Measurements from ENCODE around the gene TMPRSS2. TPM values are rescaled to one million over a fixed set of nuclear protein-coding genes. Genes with fewer than 3 reads are reported as not detected.

The TMPRSS2 gene
- total RNA-seq, 1 experiment from 2014 or later = 2.6 TPM

- no peaks in the 10 kb centered on the region for H3K36me3 ChIP-seq (replicated peaks; ENCODE audit: control insufficient read depth, insufficient read depth, low read length)
- peaks cover 22% of the 10 kb centered on the region for H3K27me3 ChIP-seq (ENCODE audit: control insufficient read depth, insufficient read depth, low read length)
- no peak overlapping the region for H3K4me3 ChIP-seq (ENCODE audit: insufficient read depth, low read depth, low read length)
- DNase-seq = no peak
These were observed 6.0 kb downstream of the TMPRSS2 start for GRCh38 chr21:41501919-41502318.

- H3K4me3 ChIP-seq (ENCODE audit: insufficient read depth, low read depth, low read length) = no peak overlapping the region
- H3K36me3 ChIP-seq (replicated peaks; ENCODE audit: control insufficient read depth, insufficient read depth, low read length) = no peaks in the 10 kb centered on the region
- H3K27me3 ChIP-seq (ENCODE audit: control insufficient read depth, insufficient read depth, low read length) = peaks cover 13% of the 10 kb centered on the region
- DNase-seq = no peak
These were observed 7.0 kb downstream of the TMPRSS2 start for GRCh38 chr21:41500931-41501381.

- Histone ChIP-seq H3K36me3 (replicated peaks; ENCODE audit: control insufficient read depth, insufficient read depth, low read length) (no peaks in the 10 kb centered on the region), H3K27me3 (ENCODE audit: control insufficient read depth, insufficient read depth, low read length) (peaks cover 7% of the 10 kb centered on the region)
- DNase-seq = no peak
These were observed 7.6 kb downstream of the TMPRSS2 start for GRCh38 chr21:41500363-41500762.

GRCh38 chr21:41499920-41500319 lies 8.0 kb downstream of the TMPRSS2 start:
- DNase-seq = no peak
- Histone ChIP-seq H3K36me3 (replicated peaks; ENCODE audit: control insufficient read depth, insufficient read depth, low read length) (no peaks in the 10 kb centered on the region), H3K4me3 (ENCODE audit: insufficient read depth, low read depth, low read length) (no peak overlapping the region), H3K27me3 (ENCODE audit: control insufficient read depth, insufficient read depth, low read length) (peaks cover 2% of the 10 kb centered on the region)

More at GRCh38 chr21:41500363-41500762, 7.6 kb downstream of the TMPRSS2 start:
- H3K4me3 ChIP-seq (ENCODE audit: insufficient read depth, low read depth, low read length) = no peak overlapping the region

GRCh38 chr21:41497788-41498187 lies 10.2 kb downstream of the TMPRSS2 start:
- no peak for DNase-seq
- no peaks in the 10 kb centered on the region for H3K27me3 ChIP-seq (ENCODE audit: control insufficient read depth, insufficient read depth, low read length)
- H3K36me3 ChIP-seq (replicated peaks; ENCODE audit: control insufficient read depth, insufficient read depth, low read length) = no peaks in the 10 kb centered on the region
- H3K4me3 ChIP-seq (ENCODE audit: insufficient read depth, low read depth, low read length) = no peak overlapping the region

- no peak overlapping the region for H3K4me3 ChIP-seq (ENCODE audit: insufficient read depth, low read depth, low read length)
- no peaks in the 10 kb centered on the region for H3K27me3 ChIP-seq (ENCODE audit: control insufficient read depth, insufficient read depth, low read length)
- no peaks in the 10 kb centered on the region for H3K36me3 ChIP-seq (replicated peaks; ENCODE audit: control insufficient read depth, insufficient read depth, low read length)
- DNase-seq = no peak
These were observed 10.9 kb downstream of the TMPRSS2 start for GRCh38 chr21:41497008-41497407.

- Histone ChIP-seq H3K27me3 (ENCODE audit: control insufficient read depth, insufficient read depth, low read length) (no peaks in the 10 kb centered on the region), H3K36me3 (replicated peaks; ENCODE audit: control insufficient read depth, insufficient read depth, low read length) (no peaks in the 10 kb centered on the region), H3K4me3 (ENCODE audit: insufficient read depth, low read depth, low read length) (no peak overlapping the region)
- DNase-seq = no peak
These were observed 13.7 kb downstream of the TMPRSS2 start for GRCh38 chr21:41494242-41494641.

GRCh38 chr21:41491412-41491811 lies 16.5 kb downstream of the TMPRSS2 start:
- no peak for DNase-seq

GRCh38 chr21:41490330-41490729 lies 17.6 kb downstream of the TMPRSS2 start:
- no peak for DNase-seq
- Histone ChIP-seq H3K36me3 (replicated peaks; ENCODE audit: control insufficient read depth, insufficient read depth, low read length) (no peaks in the 10 kb centered on the region), H3K27me3 (ENCODE audit: control insufficient read depth, insufficient read depth, low read length) (no peaks in the 10 kb centered on the region), H3K4me3 (ENCODE audit: insufficient read depth, low read depth, low read length) (no peak overlapping the region)

More at GRCh38 chr21:41491412-41491811, 16.5 kb downstream of the TMPRSS2 start:
- no peak overlapping the region for H3K4me3 ChIP-seq (ENCODE audit: insufficient read depth, low read depth, low read length)
- no peaks in the 10 kb centered on the region for H3K36me3 ChIP-seq (replicated peaks; ENCODE audit: control insufficient read depth, insufficient read depth, low read length)
- H3K27me3 ChIP-seq (ENCODE audit: control insufficient read depth, insufficient read depth, low read length) = no peaks in the 10 kb centered on the region

GRCh38 chr21:41489329-41489728 lies 18.6 kb downstream of the TMPRSS2 start:
- DNase-seq = no peak
- Histone ChIP-seq H3K27me3 (ENCODE audit: control insufficient read depth, insufficient read depth, low read length) (no peaks in the 10 kb centered on the region), H3K4me3 (ENCODE audit: insufficient read depth, low read depth, low read length) (no peak overlapping the region), H3K36me3 (replicated peaks; ENCODE audit: control insufficient read depth, insufficient read depth, low read length) (no peaks in the 10 kb centered on the region)

- no peaks in the 10 kb centered on the region for H3K27me3 ChIP-seq (ENCODE audit: control insufficient read depth, insufficient read depth, low read length)
- no peak overlapping the region for H3K4me3 ChIP-seq (ENCODE audit: insufficient read depth, low read depth, low read length)
- no peaks in the 10 kb centered on the region for H3K36me3 ChIP-seq (replicated peaks; ENCODE audit: control insufficient read depth, insufficient read depth, low read length)
- no peak for DNase-seq
These were observed 19.9 kb downstream of the TMPRSS2 start for GRCh38 chr21:41488080-41488479.

GRCh38 chr21:41487082-41487481 lies 20.9 kb downstream of the TMPRSS2 start:
- H3K4me3 ChIP-seq (ENCODE audit: insufficient read depth, low read depth, low read length) = no peak overlapping the region
- H3K27me3 ChIP-seq (ENCODE audit: control insufficient read depth, insufficient read depth, low read length) = no peaks in the 10 kb centered on the region
- H3K36me3 ChIP-seq (replicated peaks; ENCODE audit: control insufficient read depth, insufficient read depth, low read length) = no peaks in the 10 kb centered on the region
- DNase-seq = no peak

- H3K4me3 ChIP-seq (ENCODE audit: insufficient read depth, low read depth, low read length) = no peak overlapping the region
- H3K27me3 ChIP-seq (ENCODE audit: control insufficient read depth, insufficient read depth, low read length) = no peaks in the 10 kb centered on the region
- DNase-seq = no peak
These were observed 24.0 kb downstream of the TMPRSS2 start for GRCh38 chr21:41483973-41484372.

GRCh38 chr21:41483415-41483814 lies 24.5 kb downstream of the TMPRSS2 start:
- no peak for DNase-seq
- no peaks in the 10 kb centered on the region for H3K36me3 ChIP-seq (replicated peaks; ENCODE audit: control insufficient read depth, insufficient read depth, low read length)
- no peaks in the 10 kb centered on the region for H3K27me3 ChIP-seq (ENCODE audit: control insufficient read depth, insufficient read depth, low read length)
- H3K4me3 ChIP-seq (ENCODE audit: insufficient read depth, low read depth, low read length) = no peak overlapping the region

More at GRCh38 chr21:41483973-41484372, 24.0 kb downstream of the TMPRSS2 start:
- no peaks in the 10 kb centered on the region for H3K36me3 ChIP-seq (replicated peaks; ENCODE audit: control insufficient read depth, insufficient read depth, low read length)

- Histone ChIP-seq H3K36me3 (replicated peaks; ENCODE audit: control insufficient read depth, insufficient read depth, low read length) (no peaks in the 10 kb centered on the region), H3K4me3 (ENCODE audit: insufficient read depth, low read depth, low read length) (no peak overlapping the region), H3K27me3 (ENCODE audit: control insufficient read depth, insufficient read depth, low read length) (no peaks in the 10 kb centered on the region)
- DNase-seq = no peak
These were observed 25.0 kb downstream of the TMPRSS2 start for GRCh38 chr21:41482980-41483379.

GRCh38 chr21:41482301-41482700 lies 25.7 kb downstream of the TMPRSS2 start:
- no peak for DNase-seq
- H3K36me3 ChIP-seq (replicated peaks; ENCODE audit: control insufficient read depth, insufficient read depth, low read length) = no peaks in the 10 kb centered on the region
- H3K27me3 ChIP-seq (ENCODE audit: control insufficient read depth, insufficient read depth, low read length) = no peaks in the 10 kb centered on the region
- H3K4me3 ChIP-seq (ENCODE audit: insufficient read depth, low read depth, low read length) = no peak overlapping the region

All from H7 (cell line).